Heart left ventricle (tissue), 13 donors: ENCODE results near the gene VGLL4.

Experiments used
- CTCF ChIP-seq, 12 donors: fragments of 200-600 bp; sonication (generic) in 4 of 12; IDR thresholded peaks; one replicate each; pipeline versions ENCODE4 v1.5.0 to v1.8.0; 2018 to 2022; ENCODE audit warnings: antibody characterized with exemption in 12 of 12, mild to moderate bottlenecking in 5 of 12
- POLR2A ChIP-seq, 2 donors: fragments of 450-650 bp; IDR thresholded peaks; one replicate each; pipeline ENCODE4 v1.6.1; 2017; ENCODE audit warnings: antibody characterized with exemption in 2 of 2, mild to moderate bottlenecking in 2 of 2, moderate library complexity in 2 of 2
- donor health status: ischemic (EF 13 %, LVEDD 7.1; RV severe dilation, severe dysfunction).
- donor health status: DM: no; HTN: yes; CAD: no.
- donor health status: DM: no; HTN: no; CAD: no.
- donor health status: ischemic (EF 25% LVEDD 6.9; RV normal size, moderate dysfunction).
- donor health status: ischemic (EF 25% LVEDD 5.7; RV mildly dilated, moderate dysfunction).
- donor health status: ischemic (EF 35%, LVEDD 5.7; RV mildly dilated, moderate dysfunction).
- donor health status: nonischemic (EF 11% LVEDD 7.7; RV severe dilation, severe dysfunction).
- donor health status: DM: yes; HTN: yes; CAD: no.
- donor health status: PGD.
- donor health status: ischemic (EF 29% LVEDD 5.4; RV normal size, mild dysfunction).
- donor health status: nonischemic (EF 23%, LVEDD 6.1; RV moderate dilation, normal function).

- no peak for TF ChIP-seq CTCF (IDR thresholded peaks at IDR 0.05)
- no peak for TF ChIP-seq POLR2A (IDR thresholded peaks at IDR 0.05)
Measured at GRCh38 chr3:11661827-11662226, 18.1 kb upstream of the VGLL4 start.
